Coronary artery (tissue), 2 donors: ENCODE data around the gene NRAS.

Source experiments
- DNase-seq: peaks from one replicate; pipeline ENCODE4 v3.0.0-alpha.2; 2017; ENCODE audit warnings: low spot score
- H3K27ac ChIP-seq, 2 donors: fragments of 200-600 bp; sonication (generic); one replicate each; pipeline ENCODE4 v1.5.1; 2016 to 2019
- H3K4me3 ChIP-seq: fragments of 200-600 bp; sonication (generic); 2 replicates; pipeline ENCODE4 v1.5.1; 2016; ENCODE audit warnings: mild to moderate bottlenecking, moderate library complexity
- CTCF ChIP-seq: fragments of 200-600 bp; sonication (generic); IDR thresholded peaks from one replicate; pipeline ENCODE4 v1.5.1; 2019; ENCODE audit warnings: antibody characterized with exemption

Gene NRAS

GRCh38 chr1:114677691-114678090, 38.9 kb downstream of the NRAS start:
- no peak for TF ChIP-seq CTCF
- no peak for DNase-seq
- Histone ChIP-seq H3K27ac (no peak overlapping the region), H3K4me3 (no peak overlapping the region)

GRCh38 chr1:114676115-114676514, 40.5 kb downstream of the NRAS start:
- TF ChIP-seq CTCF: no peak
- H3K27ac ChIP-seq: no peak overlapping the region
- no peak for DNase-seq
- no peak overlapping the region for H3K4me3 ChIP-seq

GRCh38 chr1:114671939-114672275, 44.7 kb downstream of the NRAS start:
- no peak overlapping the region for H3K4me3 ChIP-seq
- H3K27ac ChIP-seq: no peak overlapping the region
- DNase-seq: no peak
- TF ChIP-seq CTCF: no peak

- no peak overlapping the region for H3K4me3 ChIP-seq
- H3K27ac ChIP-seq: no peak overlapping the region
- no peak for DNase-seq
- no peak for TF ChIP-seq CTCF
Measured at GRCh38 chr1:114671011-114671938, 45.3 kb downstream of the NRAS start.

- TF ChIP-seq CTCF: peak; percentile 26
Measured at GRCh38 chr1:114670083-114671010, 46.2 kb downstream of the NRAS start.

GRCh38 chr1:114669562-114670082, 46.9 kb downstream of the NRAS start, which contains the start of gene DENND2C:
TSS of gene DENND2C (minus strand) at chr1:114670049. CDS start at chr1:114625984, 44,065 bp downstream.
- DNase-seq: no peak
- peak within 1 kb of the TSS; percentile 54 to 86 for H3K27ac ChIP-seq
- TF ChIP-seq CTCF: no peak

More at GRCh38 chr1:114670083-114671010, 46.2 kb downstream of the NRAS start:
- peak; percentile 96 for DNase-seq
- Histone ChIP-seq H3K4me3 (peak overlapping the region; percentile 86), H3K27ac (peak overlapping the region; percentile 54 to 86)

More at GRCh38 chr1:114669562-114670082, 46.9 kb downstream of the NRAS start, which contains the start of gene DENND2C:
- H3K4me3 ChIP-seq: peak within 1 kb of the TSS; percentile 86
